Suprapubic skin (tissue), 4 donors: ENCODE results near the gene LHFPL3. TPM values are rescaled to one million over a fixed set of nuclear protein-coding genes. Genes with fewer than 3 reads are reported as not detected.

Experiments used
- DNase-seq, 2 donors: peaks; one replicate each; pipeline ENCODE4 v3.0.0-alpha.2; 2019; ENCODE audit warnings: low spot score in 2 of 2
- H3K27ac ChIP-seq: fragments of 200-600 bp; sonication (generic); one replicate; pipeline ENCODE4 v1.5.1; 2019
- H3K27me3 ChIP-seq: fragments of 200-600 bp; sonication (generic); one replicate; pipeline ENCODE4 v1.5.1; 2019
- H3K36me3 ChIP-seq: fragments of 200-600 bp; sonication (generic); one replicate; pipeline ENCODE4 v1.5.1; 2019
- H3K4me1 ChIP-seq: fragments of 200-600 bp; sonication (generic); one replicate; pipeline ENCODE4 v1.5.1; 2019
- H3K4me3 ChIP-seq: fragments of 200-600 bp; sonication (generic); one replicate; pipeline ENCODE4 v1.5.1; 2019; ENCODE audit warnings: mild to moderate bottlenecking
- H3K9me3 ChIP-seq: fragments of 200-600 bp; sonication (generic); one replicate; pipeline ENCODE4 v1.5.1; 2019
- CTCF ChIP-seq, 2 donors: fragments of 200-600 bp in 1 of 2; fragments of 450-650 bp in 1 of 2; sonication (generic) in 1 of 2; IDR thresholded peaks; one replicate each; pipeline ENCODE4 v1.5.1; 2016 to 2019; ENCODE audit warnings: antibody characterized with exemption in 2 of 2, mild to moderate bottlenecking in 1 of 2, moderate library complexity in 1 of 2
- EP300 ChIP-seq: sonication (generic); formaldehyde crosslinking; IDR thresholded peaks from one replicate; pipeline ENCODE4 v1.6.1; 2017; ENCODE audit warnings: antibody characterized with exemption
- POLR2A ChIP-seq, 2 donors: fragments of 450-650 bp; IDR thresholded peaks; one replicate each; pipeline ENCODE4 v1.6.1; 2017; ENCODE audit warnings: antibody characterized with exemption in 2 of 2, mild to moderate bottlenecking in 2 of 2, moderate library complexity in 2 of 2
- POLR2AphosphoS5 ChIP-seq, 3 donors: sonication (generic); formaldehyde crosslinking; IDR thresholded peaks; one replicate each; pipeline ENCODE4 v1.6.1; 2017; ENCODE audit warnings: antibody characterized with exemption in 3 of 3
- WGBS: methylation state at CpG from one replicate; pipeline ENCODE4 v1.1.5; 2018; 5-methylcytosine and 5-hydroxymethylcytosine counted together
- total RNA-seq, 4 donors: library from RNA; depleted of rRNA; stranded (reverse); fragments of >200 nt; gene quantifications; one replicate each; pipeline ENCODE4 v1.1.0, GENCODE V29; 2016

LHFPL3 gene
- total RNA-seq, 4 donors from 2014 or later, result not detected

DNA sequence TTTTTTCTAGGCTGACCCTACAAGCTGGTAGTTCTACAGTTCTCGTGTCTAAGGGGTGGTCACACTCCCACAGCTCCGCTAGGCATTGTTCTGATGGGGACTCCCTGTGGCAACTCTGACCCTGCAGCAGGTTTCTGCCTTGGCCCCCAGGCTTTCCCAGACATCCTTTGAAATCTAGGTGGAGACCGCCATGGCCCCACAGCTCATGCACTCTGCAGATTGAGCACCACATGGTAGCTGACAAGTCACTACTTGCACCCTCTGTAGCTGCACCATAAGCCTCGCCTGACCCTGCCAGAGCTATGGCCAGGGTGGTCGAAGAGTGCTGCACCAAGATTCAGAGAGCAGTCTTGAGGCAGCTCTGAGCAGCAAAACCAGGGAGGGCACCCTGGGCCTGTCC lies 275.6 kb downstream of the LHFPL3 start:
- H3K27ac ChIP-seq, result no peak overlapping the region
- H3K36me3 ChIP-seq, result no peaks in the 10 kb centered on the region
- TF ChIP-seq EP300, result no peak
- TF ChIP-seq POLR2A (IDR thresholded peaks at IDR 0.05), result no peak
- TF ChIP-seq POLR2AphosphoS5 (IDR thresholded peaks at IDR 0.05), result no peak
- TF ChIP-seq CTCF (IDR thresholded peaks at IDR 0.05), result no peak
- H3K27me3 ChIP-seq, result no peaks in the 10 kb centered on the region
- no peak for DNase-seq
- H3K4me3 ChIP-seq, result no peak overlapping the region
- H3K9me3 ChIP-seq, result no peaks in the 10 kb centered on the region
- no peaks in the 10 kb centered on the region for H3K4me1 ChIP-seq
- 77% methylated on average over 5 of the region's 5 CpGs for WGBS

GRCh38 chr7:104604706-104605105 lies 276.3 kb downstream of the LHFPL3 start:
- 52% methylated on average over 1 of the region's 1 CpG for WGBS
- no peaks in the 10 kb centered on the region for H3K4me1 ChIP-seq
- TF ChIP-seq POLR2AphosphoS5 (IDR thresholded peaks at IDR 0.05), result no peak
- no peak for TF ChIP-seq EP300
- TF ChIP-seq POLR2A (IDR thresholded peaks at IDR 0.05), result no peak

DNA sequence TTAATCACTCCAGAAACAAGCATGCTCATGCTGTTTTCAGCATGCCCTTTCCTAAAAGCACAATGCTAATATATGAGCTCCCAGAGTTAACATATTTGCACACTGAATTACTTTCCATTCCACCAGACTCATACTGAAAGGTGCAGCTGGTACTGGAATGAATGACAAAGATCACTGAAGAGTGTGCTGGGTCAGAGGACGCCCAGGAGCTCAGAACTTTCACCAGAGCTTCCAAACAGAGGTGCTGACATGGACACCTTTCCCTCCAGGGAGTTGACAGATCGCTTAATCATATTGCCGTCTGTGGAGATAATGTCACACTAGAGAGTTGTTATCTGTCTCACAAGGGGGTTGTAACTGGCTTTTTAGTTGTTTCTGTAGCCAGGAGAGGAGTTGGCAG lies 292.9 kb downstream of the LHFPL3 start:
- no peak overlapping the region for H3K4me3 ChIP-seq
- H3K36me3 ChIP-seq, result no peaks in the 10 kb centered on the region
- H3K4me1 ChIP-seq, result no peaks in the 10 kb centered on the region
- DNase-seq, result no peak
- H3K27ac ChIP-seq, result no peak overlapping the region
- no peaks in the 10 kb centered on the region for H3K9me3 ChIP-seq
- no peak for TF ChIP-seq POLR2A (IDR thresholded peaks at IDR 0.05)
- TF ChIP-seq CTCF (IDR thresholded peaks at IDR 0.05), result no peak
- TF ChIP-seq EP300, result no peak
- TF ChIP-seq POLR2AphosphoS5 (IDR thresholded peaks at IDR 0.05), result no peak
- H3K27me3 ChIP-seq, result no peaks in the 10 kb centered on the region
- WGBS, result 51% methylated on average over 3 of the region's 3 CpGs

More at GRCh38 chr7:104604706-104605105, 276.3 kb downstream of the LHFPL3 start:
- no peaks in the 10 kb centered on the region for H3K27me3 ChIP-seq
- no peak overlapping the region for H3K27ac ChIP-seq
- H3K4me3 ChIP-seq, result no peak overlapping the region
- H3K36me3 ChIP-seq, result no peaks in the 10 kb centered on the region
- no peak for DNase-seq
- no peaks in the 10 kb centered on the region for H3K9me3 ChIP-seq

DNA sequence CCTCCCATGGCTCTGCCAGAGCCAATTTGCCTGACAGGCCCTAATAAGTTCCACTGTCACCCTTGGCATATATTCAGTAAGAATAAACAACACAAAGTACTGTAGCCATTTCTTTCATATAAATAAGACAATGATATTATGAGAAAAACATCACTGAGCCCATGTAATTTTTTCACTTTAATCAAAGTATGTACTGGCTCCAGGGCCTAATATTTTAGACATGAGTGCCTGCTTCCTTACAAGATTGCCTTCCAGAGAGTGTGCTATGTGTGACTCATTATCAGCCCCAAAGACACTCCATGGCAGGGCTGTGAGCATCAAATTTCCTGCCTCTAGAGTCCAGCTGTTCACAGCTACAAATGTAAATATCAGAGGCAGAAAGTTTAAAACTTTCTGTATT lies 297.6 kb downstream of the LHFPL3 start:
- H3K36me3 ChIP-seq, result no peaks in the 10 kb centered on the region
- H3K27ac ChIP-seq, result no peak overlapping the region
- no peaks in the 10 kb centered on the region for H3K4me1 ChIP-seq
- H3K9me3 ChIP-seq, result no peaks in the 10 kb centered on the region
- TF ChIP-seq CTCF (IDR thresholded peaks at IDR 0.05) (no peak), POLR2A (IDR thresholded peaks at IDR 0.05) (no peak), POLR2AphosphoS5 (IDR thresholded peaks at IDR 0.05) (no peak), EP300 (no peak)
- no peak overlapping the region for H3K4me3 ChIP-seq
- H3K27me3 ChIP-seq, result no peaks in the 10 kb centered on the region
- no peak for DNase-seq

DNA sequence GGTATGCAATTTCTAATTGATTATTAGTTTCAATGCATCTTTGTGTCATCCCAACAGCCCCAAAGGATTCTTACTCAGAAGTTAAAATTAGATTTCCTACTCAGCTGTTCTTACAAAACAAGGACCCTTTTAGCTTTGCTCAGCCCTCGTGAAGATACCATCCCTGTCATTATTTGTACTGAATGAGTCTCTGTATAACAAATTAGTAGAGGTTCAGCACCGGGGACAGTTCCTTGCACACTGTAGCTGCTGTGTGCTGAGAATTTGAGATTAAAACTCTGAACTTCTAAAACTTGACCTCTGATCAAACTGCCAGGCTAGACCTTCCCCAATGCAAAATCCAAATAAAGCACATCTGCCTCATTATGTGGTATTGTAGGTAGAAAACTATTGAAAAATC lies 299.1 kb downstream of the LHFPL3 start:
- H3K27me3 ChIP-seq, result no peaks in the 10 kb centered on the region
- WGBS, result 17% methylated on average over 2 of the region's 2 CpGs
- H3K36me3 ChIP-seq, result no peaks in the 10 kb centered on the region
- no peaks in the 10 kb centered on the region for H3K9me3 ChIP-seq
- H3K27ac ChIP-seq, result no peak overlapping the region
- DNase-seq, result no peak
- H3K4me3 ChIP-seq, result no peak overlapping the region
- TF ChIP-seq POLR2AphosphoS5 (IDR thresholded peaks at IDR 0.05) (no peak), CTCF (IDR thresholded peaks at IDR 0.05) (no peak), POLR2A (IDR thresholded peaks at IDR 0.05) (no peak), EP300 (no peak)
- no peaks in the 10 kb centered on the region for H3K4me1 ChIP-seq

DNA sequence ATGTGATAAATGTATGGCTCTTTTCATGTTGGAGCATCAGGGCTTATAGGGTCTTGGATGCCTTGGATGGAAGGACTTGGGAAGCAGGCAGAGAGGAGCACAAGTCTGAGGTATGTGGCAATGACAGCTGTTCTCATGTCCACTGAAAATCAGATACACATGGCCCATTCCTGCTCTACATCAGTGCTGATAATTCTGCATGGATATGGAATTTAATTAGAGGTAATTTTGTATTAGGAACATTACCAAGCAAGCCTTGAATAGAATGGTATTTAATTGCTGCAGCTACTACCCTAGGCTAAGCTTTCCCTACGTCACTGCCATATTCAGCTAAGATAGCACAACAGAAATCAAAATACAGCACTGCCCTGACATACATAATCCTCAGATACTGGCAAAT lies 299.6 kb downstream of the LHFPL3 start:
- 57% methylated on average over 1 of the region's 1 CpG for WGBS

More for the DNA sequence above, 299.6 kb downstream of the LHFPL3 start:
- no peak for DNase-seq
- H3K36me3 ChIP-seq, result no peaks in the 10 kb centered on the region
- no peaks in the 10 kb centered on the region for H3K9me3 ChIP-seq
- TF ChIP-seq EP300 (no peak), POLR2AphosphoS5 (IDR thresholded peaks at IDR 0.05) (no peak), CTCF (IDR thresholded peaks at IDR 0.05) (no peak), POLR2A (IDR thresholded peaks at IDR 0.05) (no peak)
- H3K4me3 ChIP-seq, result no peak overlapping the region
- no peaks in the 10 kb centered on the region for H3K27me3 ChIP-seq
- H3K27ac ChIP-seq, result no peak overlapping the region
- no peaks in the 10 kb centered on the region for H3K4me1 ChIP-seq
